Fibroblast of lung (primary cell): ENCODE measurements around the gene MEG3. TPM values are rescaled to one million over a fixed set of nuclear protein-coding genes. Genes with fewer than 3 reads are reported as not detected.

Experiments
- DNase-seq, 2 donors: peaks; one replicate each; pipeline versions ENCODE4 v3.0.0 to v3.0.0-alpha.2; 2010; ENCODE audit warnings: low read depth in 2 of 2
- H2AFZ ChIP-seq: 2 replicates; pipeline ENCODE4 v1.5.1; 2012; ENCODE audit warnings: low read length, control low read depth, inconsistent platforms
- H3K27ac ChIP-seq: 2 replicates; pipeline ENCODE4 v1.5.1; 2011; ENCODE audit warnings: low read length, control low read depth; ENCODE audit not compliant: insufficient read depth
- H3K27me3 ChIP-seq: 2 replicates; pipeline ENCODE4 v1.5.1; 2011; ENCODE audit warnings: mild to moderate bottlenecking, low read length; ENCODE audit not compliant: control insufficient read depth, insufficient read depth
- H3K36me3 ChIP-seq: 2 replicates; pipeline ENCODE4 v1.5.1; 2011; ENCODE audit warnings: low read length; ENCODE audit not compliant: control insufficient read depth, insufficient read depth
- H3K4me1 ChIP-seq: 2 replicates; pipeline ENCODE4 v1.5.1; 2011; ENCODE audit warnings: low read length; ENCODE audit not compliant: control insufficient read depth, insufficient read depth; ENCODE audit errors: extremely low read depth
- H3K4me2 ChIP-seq: 2 replicates; pipeline ENCODE4 v1.5.1; 2011; ENCODE audit warnings: low read length, control low read depth; ENCODE audit not compliant: insufficient read depth; ENCODE audit errors: extremely low read depth
- H3K4me3 ChIP-seq, 4 experiments: fragments of 200-600 bp in 1 of 4; sonication (generic) in 1 of 4; replicated peaks in 1 of 4; 2 replicates each; pipeline ENCODE4 v1.5.1; 2011 to 2016; ENCODE audit warnings: low read length in 4 of 4, low read depth in 3 of 4, mild to moderate bottlenecking in 3 of 4, control low read depth in 2 of 4, inconsistent platforms in 1 of 4, mixed read lengths in 1 of 4; ENCODE audit not compliant: insufficient read depth in 1 of 4; ENCODE audit errors: control extremely low read depth in 1 of 4
- H3K79me2 ChIP-seq: 2 replicates; pipeline ENCODE4 v1.5.1; 2012; ENCODE audit warnings: mild to moderate bottlenecking, low read length, inconsistent platforms; ENCODE audit not compliant: control insufficient read depth, insufficient read depth
- H3K9ac ChIP-seq: 2 replicates; pipeline ENCODE4 v1.5.1; 2011; ENCODE audit warnings: mild to moderate bottlenecking, low read length, control low read depth; ENCODE audit not compliant: insufficient read depth
- H3K9me3 ChIP-seq: 2 replicates; pipeline ENCODE4 v1.5.1; 2012; ENCODE audit warnings: low read depth, low read length; ENCODE audit not compliant: control insufficient read depth, insufficient read depth
- H4K20me1 ChIP-seq: 2 replicates; pipeline ENCODE4 v1.5.1; 2011; ENCODE audit warnings: low read length; ENCODE audit not compliant: control insufficient read depth, insufficient read depth; ENCODE audit errors: extremely low read depth
- CTCF ChIP-seq, 2 donors: IDR thresholded peaks in 1 of 2; conservative IDR thresholded peaks in 1 of 2; 1 replicate in 1 of 2; 2 replicates in 1 of 2; pipeline ENCODE4 v1.5.1; 2011 to 2012; ENCODE audit warnings: low read length in 2 of 2, control low read depth in 1 of 2, inconsistent platforms in 1 of 2, low read depth in 1 of 2, mild to moderate bottlenecking in 1 of 2
- EZH2 ChIP-seq: IDR thresholded peaks from 2 replicates; pipeline ENCODE4 v1.5.1; 2012; ENCODE audit warnings: low read length, control low read depth, mild to moderate bottlenecking; ENCODE audit errors: missing control alignments
- polyA plus RNA-seq, 2 donors: library from polyadenylated mRNA; depleted of rRNA in 1 of 2; stranded (reverse) in 1 of 2; unstranded in 1 of 2; fragments of >200 nt; gene quantifications; 2 replicates each; pipeline ENCODE4 v1.2.1, GENCODE V29; 2011 to 2012; ENCODE audit warnings: missing spikeins in 1 of 2
- total RNA-seq: library from RNA; depleted of rRNA; stranded (reverse); fragments of >200 nt; gene quantifications from 2 replicates; pipeline ENCODE4 v1.2.1, GENCODE V29; 2014

Gene MEG3
- total and polyA plus RNA-seq, 2 donors (not counting 1 experiment from before 2014, with no cell fraction given) = 104 to 182 TPM

- no peak for DNase-seq
- Histone ChIP-seq H3K4me2 (no peak overlapping the region), H3K4me1 (no peaks in the 10 kb centered on the region), H3K4me3 (no peak overlapping the region), H3K9ac (no peak overlapping the region), H3K9me3 (no peaks in the 10 kb centered on the region), H3K27ac (no peak overlapping the region), H4K20me1 (no peaks in the 10 kb centered on the region), H3K27me3 (peaks cover 4% of the 10 kb centered on the region), H3K79me2 (no peaks in the 10 kb centered on the region), H2AFZ (no peak overlapping the region), H3K36me3 (no peaks in the 10 kb centered on the region)
- TF ChIP-seq EZH2 = no peak
Observed at GRCh38 chr14:100788517-100788916, 37.4 kb upstream of the MEG3 start.

GRCh38 chr14:100788942-100789341 lies 37.0 kb upstream of the MEG3 start:
- Histone ChIP-seq H3K4me3 (no peak overlapping the region), H3K4me1 (no peaks in the 10 kb centered on the region), H3K9me3 (no peaks in the 10 kb centered on the region), H2AFZ (no peak overlapping the region), H3K4me2 (no peak overlapping the region), H3K27ac (no peak overlapping the region), H3K79me2 (no peaks in the 10 kb centered on the region), H3K27me3 (peaks cover 4% of the 10 kb centered on the region), H3K36me3 (no peaks in the 10 kb centered on the region), H4K20me1 (no peaks in the 10 kb centered on the region), H3K9ac (no peak overlapping the region)
- no peak for DNase-seq
- TF ChIP-seq EZH2 (no peak), CTCF (conservative IDR thresholded peaks at IDR 0.05 in 1 of 2, IDR thresholded peaks at IDR 0.05 in 1 of 2; ENCODE audit: low read depth in 1 of 2, low read length in 2 of 2) (no peak)

GRCh38 chr14:100789460-100790417 lies 36.2 kb upstream of the MEG3 start:
- no peaks in the 10 kb centered on the region for H3K36me3 ChIP-seq
- no peak for TF ChIP-seq CTCF (conservative IDR thresholded peaks at IDR 0.05 in 1 of 2, IDR thresholded peaks at IDR 0.05 in 1 of 2; ENCODE audit: low read depth in 1 of 2, low read length in 2 of 2)
- no peak for TF ChIP-seq EZH2
- H3K4me1 ChIP-seq = no peaks in the 10 kb centered on the region
- no peak overlapping the region for H3K4me2 ChIP-seq
- peaks cover 4% of the 10 kb centered on the region for H3K27me3 ChIP-seq
- H3K9me3 ChIP-seq = no peaks in the 10 kb centered on the region
- H3K27ac ChIP-seq = no peak overlapping the region
- DNase-seq = peak in 1 of 2 donors; percentile 34
- H2AFZ ChIP-seq = no peak overlapping the region
- H4K20me1 ChIP-seq = no peaks in the 10 kb centered on the region
- no peak overlapping the region for H3K9ac ChIP-seq
- H3K79me2 ChIP-seq = no peaks in the 10 kb centered on the region
- no peak overlapping the region for H3K4me3 ChIP-seq
